Measurements from ENCODE around the gene BASP1.
"Not testable (repeated sequence)": the region's sequence is repeated elsewhere in the genome, so short reads cannot be mapped to it uniquely, and the experiment has no call there.

BASP1 gene

GRCh38 chr5:17310502-17310901, 93.1 kb downstream of the BASP1 start:
- H3K4me1 ChIP-seq (ENCODE audit: control insufficient read depth, insufficient read depth, low read length); H3K36me3 ChIP-seq (ENCODE audit: control insufficient read depth, insufficient read depth, low read length); H3K27ac ChIP-seq (ENCODE audit: low read depth, low read length); H3K4me3 ChIP-seq (ENCODE audit: low read length); H3K27me3 ChIP-seq (ENCODE audit: control insufficient read depth, insufficient read depth, low read length); H3K9ac ChIP-seq (ENCODE audit: low read length): not testable (repeated sequence)

GRCh38 chr5:17311811-17312210, 94.4 kb downstream of the BASP1 start:
- not testable (repeated sequence) for H3K9ac ChIP-seq (ENCODE audit: low read length); H3K36me3 ChIP-seq (ENCODE audit: control insufficient read depth, insufficient read depth, low read length); H3K4me3 ChIP-seq (ENCODE audit: low read length); H3K4me1 ChIP-seq (ENCODE audit: control insufficient read depth, insufficient read depth, low read length); H3K27ac ChIP-seq (ENCODE audit: low read depth, low read length); H3K27me3 ChIP-seq (ENCODE audit: control insufficient read depth, insufficient read depth, low read length)

- H3K4me3 ChIP-seq (ENCODE audit: low read length), result no peak overlapping the region
- H3K4me1 ChIP-seq (ENCODE audit: control insufficient read depth, insufficient read depth, low read length), result no peaks in the 10 kb centered on the region
- H3K9ac ChIP-seq (ENCODE audit: low read length), result no peak overlapping the region
- no peaks in the 10 kb centered on the region for H3K36me3 ChIP-seq (ENCODE audit: control insufficient read depth, insufficient read depth, low read length)
- no peak overlapping the region for H3K27ac ChIP-seq (ENCODE audit: low read depth, low read length)
- H3K27me3 ChIP-seq (ENCODE audit: control insufficient read depth, insufficient read depth, low read length), result no peaks in the 10 kb centered on the region
Measured at GRCh38 chr5:17312358-17312757, 94.9 kb downstream of the BASP1 start.

- Histone ChIP-seq H3K4me1 (ENCODE audit: control insufficient read depth, insufficient read depth, low read length) (no peaks in the 10 kb centered on the region), H3K27ac (ENCODE audit: low read depth, low read length) (no peak overlapping the region), H3K9ac (ENCODE audit: low read length) (no peak overlapping the region), H3K27me3 (ENCODE audit: control insufficient read depth, insufficient read depth, low read length) (no peaks in the 10 kb centered on the region), H3K4me3 (ENCODE audit: low read length) (no peak overlapping the region), H3K36me3 (ENCODE audit: control insufficient read depth, insufficient read depth, low read length) (no peaks in the 10 kb centered on the region)
Measured at GRCh38 chr5:17314907-17315471, 97.6 kb downstream of the BASP1 start.

- Histone ChIP-seq H3K4me3 (ENCODE audit: low read length) (no peak overlapping the region), H3K27me3 (ENCODE audit: control insufficient read depth, insufficient read depth, low read length) (no peaks in the 10 kb centered on the region), H3K9ac (ENCODE audit: low read length) (no peak overlapping the region), H3K4me1 (ENCODE audit: control insufficient read depth, insufficient read depth, low read length) (no peaks in the 10 kb centered on the region), H3K36me3 (ENCODE audit: control insufficient read depth, insufficient read depth, low read length) (no peaks in the 10 kb centered on the region), H3K27ac (ENCODE audit: low read depth, low read length) (no peak overlapping the region)
Measured at GRCh38 chr5:17315710-17316221, 98.3 kb downstream of the BASP1 start.

GRCh38 chr5:17316970-17317459, 99.6 kb downstream of the BASP1 start:
- Histone ChIP-seq H3K27me3 (ENCODE audit: control insufficient read depth, insufficient read depth, low read length) (no peaks in the 10 kb centered on the region), H3K27ac (ENCODE audit: low read depth, low read length) (no peak overlapping the region), H3K4me3 (ENCODE audit: low read length) (no peak overlapping the region), H3K9ac (ENCODE audit: low read length) (no peak overlapping the region), H3K36me3 (ENCODE audit: control insufficient read depth, insufficient read depth, low read length) (no peaks in the 10 kb centered on the region), H3K4me1 (ENCODE audit: control insufficient read depth, insufficient read depth, low read length) (no peaks in the 10 kb centered on the region)

- Histone ChIP-seq H3K27me3 (ENCODE audit: control insufficient read depth, insufficient read depth, low read length) (no peaks in the 10 kb centered on the region), H3K36me3 (ENCODE audit: control insufficient read depth, insufficient read depth, low read length) (no peaks in the 10 kb centered on the region), H3K27ac (ENCODE audit: low read depth, low read length) (no peak overlapping the region), H3K4me1 (ENCODE audit: control insufficient read depth, insufficient read depth, low read length) (no peaks in the 10 kb centered on the region), H3K4me3 (ENCODE audit: low read length) (no peak overlapping the region), H3K9ac (ENCODE audit: low read length) (no peak overlapping the region)
Measured at GRCh38 chr5:17317473-17317872, 100.0 kb downstream of the BASP1 start.

- not testable (repeated sequence) for H3K4me1 ChIP-seq (ENCODE audit: control insufficient read depth, insufficient read depth, low read length); H3K36me3 ChIP-seq (ENCODE audit: control insufficient read depth, insufficient read depth, low read length); H3K27ac ChIP-seq (ENCODE audit: low read depth, low read length); H3K27me3 ChIP-seq (ENCODE audit: control insufficient read depth, insufficient read depth, low read length); H3K4me3 ChIP-seq (ENCODE audit: low read length); H3K9ac ChIP-seq (ENCODE audit: low read length)
Measured at GRCh38 chr5:17319095-17319494, 101.7 kb downstream of the BASP1 start.

- no peak overlapping the region for H3K27ac ChIP-seq (ENCODE audit: low read depth, low read length)
- no peaks in the 10 kb centered on the region for H3K27me3 ChIP-seq (ENCODE audit: control insufficient read depth, insufficient read depth, low read length)
- no peaks in the 10 kb centered on the region for H3K4me1 ChIP-seq (ENCODE audit: control insufficient read depth, insufficient read depth, low read length)
- no peak overlapping the region for H3K4me3 ChIP-seq (ENCODE audit: low read length)
- H3K36me3 ChIP-seq (ENCODE audit: control insufficient read depth, insufficient read depth, low read length), result no peaks in the 10 kb centered on the region
- H3K9ac ChIP-seq (ENCODE audit: low read length), result no peak overlapping the region
Measured at GRCh38 chr5:17325770-17326599, 108.6 kb downstream of the BASP1 start.

All from rectal smooth muscle tissue (tissue), 1 donor.